Testis (tissue), 2 donors: ENCODE measurements around the gene PDE1A.

Source experiments
- POLR2A ChIP-seq: fragments of 450-650 bp; IDR thresholded peaks from one replicate; pipeline ENCODE4 v1.6.1; 2017; ENCODE audit warnings: antibody characterized with exemption, mild to moderate bottlenecking, moderate library complexity
- TF ChIP-seq, protein P1 (sequence below), 3 experiments: fragments of 450-650 bp in 2 of 3; fragments of 200-600 bp in 1 of 3; sonication (generic) in 1 of 3; IDR thresholded peaks; one replicate each; pipeline ENCODE4 v1.5.1; 2016 to 2019; ENCODE audit warnings: antibody characterized with exemption in 3 of 3, mild to moderate bottlenecking in 2 of 3, moderate library complexity in 1 of 3

DNA sequence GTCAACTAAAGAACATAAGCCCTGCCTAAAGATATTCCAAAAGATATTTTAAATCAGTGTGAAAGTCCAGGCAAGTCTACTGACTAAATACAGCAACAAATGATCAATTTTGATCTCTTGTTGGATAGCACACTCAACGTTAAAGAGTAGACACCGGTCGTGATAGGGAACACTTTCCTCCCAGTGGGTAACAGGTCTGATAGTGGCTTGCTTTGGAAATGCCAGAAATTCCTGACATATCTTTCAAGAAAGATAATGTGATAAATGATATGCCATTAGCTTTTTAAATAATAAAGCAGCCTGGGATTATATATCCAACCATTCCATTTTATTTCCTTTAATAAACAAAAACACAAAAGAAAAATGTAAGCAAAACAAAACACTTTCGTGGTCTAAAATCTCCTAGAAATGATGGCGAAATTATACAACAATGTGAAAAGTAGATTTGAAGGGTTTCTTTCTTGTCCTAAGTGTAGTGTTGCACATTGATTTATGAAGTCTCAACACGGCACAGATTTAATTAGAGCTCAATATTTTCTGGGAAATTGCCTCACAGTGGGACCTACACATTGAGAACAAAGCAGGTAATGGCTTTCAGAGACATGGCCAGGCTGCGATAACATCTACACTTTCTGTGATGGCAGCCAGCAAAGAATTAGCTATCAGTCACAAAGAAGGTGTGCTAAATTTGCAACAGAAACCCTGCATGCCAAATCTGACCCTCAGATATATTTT, 282.6 kb downstream of the PDE1A start:
- TF ChIP-seq, protein P1, sequence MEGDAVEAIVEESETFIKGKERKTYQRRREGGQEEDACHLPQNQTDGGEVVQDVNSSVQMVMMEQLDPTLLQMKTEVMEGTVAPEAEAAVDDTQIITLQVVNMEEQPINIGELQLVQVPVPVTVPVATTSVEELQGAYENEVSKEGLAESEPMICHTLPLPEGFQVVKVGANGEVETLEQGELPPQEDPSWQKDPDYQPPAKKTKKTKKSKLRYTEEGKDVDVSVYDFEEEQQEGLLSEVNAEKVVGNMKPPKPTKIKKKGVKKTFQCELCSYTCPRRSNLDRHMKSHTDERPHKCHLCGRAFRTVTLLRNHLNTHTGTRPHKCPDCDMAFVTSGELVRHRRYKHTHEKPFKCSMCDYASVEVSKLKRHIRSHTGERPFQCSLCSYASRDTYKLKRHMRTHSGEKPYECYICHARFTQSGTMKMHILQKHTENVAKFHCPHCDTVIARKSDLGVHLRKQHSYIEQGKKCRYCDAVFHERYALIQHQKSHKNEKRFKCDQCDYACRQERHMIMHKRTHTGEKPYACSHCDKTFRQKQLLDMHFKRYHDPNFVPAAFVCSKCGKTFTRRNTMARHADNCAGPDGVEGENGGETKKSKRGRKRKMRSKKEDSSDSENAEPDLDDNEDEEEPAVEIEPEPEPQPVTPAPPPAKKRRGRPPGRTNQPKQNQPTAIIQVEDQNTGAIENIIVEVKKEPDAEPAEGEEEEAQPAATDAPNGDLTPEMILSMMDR (IDR thresholded peaks at IDR 0.05), result no peak
- TF ChIP-seq POLR2A, result no peak
